Loucy (cell line): ENCODE results near the gene UTP3.

Experiments
- EZH2phosphoT487 ChIP-seq: fragments of 200-600 bp; IDR thresholded peaks from 2 replicates; pipeline ENCODE4 v1.6.1; 2018; ENCODE audit warnings: antibody characterized with exemption, mild to moderate bottlenecking, moderate library complexity, borderline replicate concordance
- TF ChIP-seq, protein P1 (sequence below): fragments of 200-600 bp; sonication (generic); conservative IDR thresholded peaks from 2 replicates; pipeline ENCODE4 v1.5.1; 2014; ENCODE audit warnings: mild to moderate bottlenecking, antibody characterized with exemption, low read length

GRCh38 chr4:70703619-70704214 is 15.4 kb downstream of the UTP3 start:
- TF ChIP-seq, protein P1, sequence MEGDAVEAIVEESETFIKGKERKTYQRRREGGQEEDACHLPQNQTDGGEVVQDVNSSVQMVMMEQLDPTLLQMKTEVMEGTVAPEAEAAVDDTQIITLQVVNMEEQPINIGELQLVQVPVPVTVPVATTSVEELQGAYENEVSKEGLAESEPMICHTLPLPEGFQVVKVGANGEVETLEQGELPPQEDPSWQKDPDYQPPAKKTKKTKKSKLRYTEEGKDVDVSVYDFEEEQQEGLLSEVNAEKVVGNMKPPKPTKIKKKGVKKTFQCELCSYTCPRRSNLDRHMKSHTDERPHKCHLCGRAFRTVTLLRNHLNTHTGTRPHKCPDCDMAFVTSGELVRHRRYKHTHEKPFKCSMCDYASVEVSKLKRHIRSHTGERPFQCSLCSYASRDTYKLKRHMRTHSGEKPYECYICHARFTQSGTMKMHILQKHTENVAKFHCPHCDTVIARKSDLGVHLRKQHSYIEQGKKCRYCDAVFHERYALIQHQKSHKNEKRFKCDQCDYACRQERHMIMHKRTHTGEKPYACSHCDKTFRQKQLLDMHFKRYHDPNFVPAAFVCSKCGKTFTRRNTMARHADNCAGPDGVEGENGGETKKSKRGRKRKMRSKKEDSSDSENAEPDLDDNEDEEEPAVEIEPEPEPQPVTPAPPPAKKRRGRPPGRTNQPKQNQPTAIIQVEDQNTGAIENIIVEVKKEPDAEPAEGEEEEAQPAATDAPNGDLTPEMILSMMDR, result no peak
- TF ChIP-seq EZH2phosphoT487, result no peak
